Fibroblast of lung (primary cell): ENCODE results near the gene CES2. TPM values are rescaled to one million over a fixed set of nuclear protein-coding genes. Genes with fewer than 3 reads are reported as not detected.

ENCODE experiments used
- DNase-seq, 2 donors: peaks; one replicate each; pipeline versions ENCODE4 v3.0.0 to v3.0.0-alpha.2; 2010; ENCODE audit warnings: low read depth in 2 of 2
- H2AFZ ChIP-seq: 2 replicates; pipeline ENCODE4 v1.5.1; 2012; ENCODE audit warnings: low read length, control low read depth, inconsistent platforms
- H3K27ac ChIP-seq: 2 replicates; pipeline ENCODE4 v1.5.1; 2011; ENCODE audit warnings: low read length, control low read depth; ENCODE audit not compliant: insufficient read depth
- H3K27me3 ChIP-seq: 2 replicates; pipeline ENCODE4 v1.5.1; 2011; ENCODE audit warnings: mild to moderate bottlenecking, low read length; ENCODE audit not compliant: control insufficient read depth, insufficient read depth
- H3K36me3 ChIP-seq: 2 replicates; pipeline ENCODE4 v1.5.1; 2011; ENCODE audit warnings: low read length; ENCODE audit not compliant: control insufficient read depth, insufficient read depth
- H3K4me1 ChIP-seq: 2 replicates; pipeline ENCODE4 v1.5.1; 2011; ENCODE audit warnings: low read length; ENCODE audit not compliant: control insufficient read depth, insufficient read depth; ENCODE audit errors: extremely low read depth
- H3K4me2 ChIP-seq: 2 replicates; pipeline ENCODE4 v1.5.1; 2011; ENCODE audit warnings: low read length, control low read depth; ENCODE audit not compliant: insufficient read depth; ENCODE audit errors: extremely low read depth
- H3K4me3 ChIP-seq, 4 experiments: fragments of 200-600 bp in 1 of 4; sonication (generic) in 1 of 4; replicated peaks in 1 of 4; 2 replicates each; pipeline ENCODE4 v1.5.1; 2011 to 2016; ENCODE audit warnings: low read length in 4 of 4, low read depth in 3 of 4, mild to moderate bottlenecking in 3 of 4, control low read depth in 2 of 4, inconsistent platforms in 1 of 4, mixed read lengths in 1 of 4; ENCODE audit not compliant: insufficient read depth in 1 of 4; ENCODE audit errors: control extremely low read depth in 1 of 4
- H3K79me2 ChIP-seq: 2 replicates; pipeline ENCODE4 v1.5.1; 2012; ENCODE audit warnings: mild to moderate bottlenecking, low read length, inconsistent platforms; ENCODE audit not compliant: control insufficient read depth, insufficient read depth
- H3K9ac ChIP-seq: 2 replicates; pipeline ENCODE4 v1.5.1; 2011; ENCODE audit warnings: mild to moderate bottlenecking, low read length, control low read depth; ENCODE audit not compliant: insufficient read depth
- H3K9me3 ChIP-seq: 2 replicates; pipeline ENCODE4 v1.5.1; 2012; ENCODE audit warnings: low read depth, low read length; ENCODE audit not compliant: control insufficient read depth, insufficient read depth
- H4K20me1 ChIP-seq: 2 replicates; pipeline ENCODE4 v1.5.1; 2011; ENCODE audit warnings: low read length; ENCODE audit not compliant: control insufficient read depth, insufficient read depth; ENCODE audit errors: extremely low read depth
- EZH2 ChIP-seq: IDR thresholded peaks from 2 replicates; pipeline ENCODE4 v1.5.1; 2012; ENCODE audit warnings: low read length, control low read depth, mild to moderate bottlenecking; ENCODE audit errors: missing control alignments
- polyA plus RNA-seq, 2 donors: library from polyadenylated mRNA; depleted of rRNA in 1 of 2; stranded (reverse) in 1 of 2; unstranded in 1 of 2; fragments of >200 nt; gene quantifications; 2 replicates each; pipeline ENCODE4 v1.2.1, GENCODE V29; 2011 to 2012; ENCODE audit warnings: missing spikeins in 1 of 2
- total RNA-seq: library from RNA; depleted of rRNA; stranded (reverse); fragments of >200 nt; gene quantifications from 2 replicates; pipeline ENCODE4 v1.2.1, GENCODE V29; 2014
- TF ChIP-seq, protein P1 (sequence below), 2 donors: IDR thresholded peaks in 1 of 2; conservative IDR thresholded peaks in 1 of 2; 1 replicate in 1 of 2; 2 replicates in 1 of 2; pipeline ENCODE4 v1.5.1; 2011 to 2012; ENCODE audit warnings: low read length in 2 of 2, control low read depth in 1 of 2, inconsistent platforms in 1 of 2, low read depth in 1 of 2, mild to moderate bottlenecking in 1 of 2

CES2 gene
- total and polyA plus RNA-seq, 2 donors (not counting 1 experiment from before 2014, with no cell fraction given), result 22.9 to 47.6 TPM

DNA sequence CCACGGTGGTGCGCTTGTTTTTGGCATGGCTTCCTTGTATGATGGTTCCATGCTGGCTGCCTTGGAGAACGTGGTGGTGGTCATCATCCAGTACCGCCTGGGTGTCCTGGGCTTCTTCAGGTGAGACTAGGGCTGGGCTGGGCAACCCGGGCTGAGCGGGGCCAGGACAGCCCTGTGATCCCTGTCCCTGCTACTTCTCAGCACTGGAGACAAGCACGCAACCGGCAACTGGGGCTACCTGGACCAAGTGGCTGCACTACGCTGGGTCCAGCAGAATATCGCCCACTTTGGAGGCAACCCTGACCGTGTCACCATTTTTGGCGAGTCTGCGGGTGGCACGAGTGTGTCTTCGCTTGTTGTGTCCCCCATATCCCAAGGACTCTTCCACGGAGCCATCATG, 4.9 kb downstream of the CES2 start:
- H3K9ac ChIP-seq, result no peak overlapping the region
- TF ChIP-seq, protein P1, sequence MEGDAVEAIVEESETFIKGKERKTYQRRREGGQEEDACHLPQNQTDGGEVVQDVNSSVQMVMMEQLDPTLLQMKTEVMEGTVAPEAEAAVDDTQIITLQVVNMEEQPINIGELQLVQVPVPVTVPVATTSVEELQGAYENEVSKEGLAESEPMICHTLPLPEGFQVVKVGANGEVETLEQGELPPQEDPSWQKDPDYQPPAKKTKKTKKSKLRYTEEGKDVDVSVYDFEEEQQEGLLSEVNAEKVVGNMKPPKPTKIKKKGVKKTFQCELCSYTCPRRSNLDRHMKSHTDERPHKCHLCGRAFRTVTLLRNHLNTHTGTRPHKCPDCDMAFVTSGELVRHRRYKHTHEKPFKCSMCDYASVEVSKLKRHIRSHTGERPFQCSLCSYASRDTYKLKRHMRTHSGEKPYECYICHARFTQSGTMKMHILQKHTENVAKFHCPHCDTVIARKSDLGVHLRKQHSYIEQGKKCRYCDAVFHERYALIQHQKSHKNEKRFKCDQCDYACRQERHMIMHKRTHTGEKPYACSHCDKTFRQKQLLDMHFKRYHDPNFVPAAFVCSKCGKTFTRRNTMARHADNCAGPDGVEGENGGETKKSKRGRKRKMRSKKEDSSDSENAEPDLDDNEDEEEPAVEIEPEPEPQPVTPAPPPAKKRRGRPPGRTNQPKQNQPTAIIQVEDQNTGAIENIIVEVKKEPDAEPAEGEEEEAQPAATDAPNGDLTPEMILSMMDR (conservative IDR thresholded peaks at IDR 0.05 in 1 of 2, IDR thresholded peaks at IDR 0.05 in 1 of 2; ENCODE audit: low read depth in 1 of 2, low read length in 2 of 2), result no peak
- no peak for TF ChIP-seq EZH2
- H4K20me1 ChIP-seq, result no peaks in the 10 kb centered on the region
- no peak overlapping the region for H2AFZ ChIP-seq
- H3K4me3 ChIP-seq, result no peak overlapping the region
- peaks cover 6% of the 10 kb centered on the region for H3K4me1 ChIP-seq
- H3K27me3 ChIP-seq, result no peaks in the 10 kb centered on the region
- no peaks in the 10 kb centered on the region for H3K9me3 ChIP-seq
- no peak for DNase-seq
- no peak overlapping the region for H3K4me2 ChIP-seq
- H3K27ac ChIP-seq, result no peak overlapping the region
- peaks cover 24% of the 10 kb centered on the region for H3K36me3 ChIP-seq
- peaks cover 17% of the 10 kb centered on the region for H3K79me2 ChIP-seq

DNA sequence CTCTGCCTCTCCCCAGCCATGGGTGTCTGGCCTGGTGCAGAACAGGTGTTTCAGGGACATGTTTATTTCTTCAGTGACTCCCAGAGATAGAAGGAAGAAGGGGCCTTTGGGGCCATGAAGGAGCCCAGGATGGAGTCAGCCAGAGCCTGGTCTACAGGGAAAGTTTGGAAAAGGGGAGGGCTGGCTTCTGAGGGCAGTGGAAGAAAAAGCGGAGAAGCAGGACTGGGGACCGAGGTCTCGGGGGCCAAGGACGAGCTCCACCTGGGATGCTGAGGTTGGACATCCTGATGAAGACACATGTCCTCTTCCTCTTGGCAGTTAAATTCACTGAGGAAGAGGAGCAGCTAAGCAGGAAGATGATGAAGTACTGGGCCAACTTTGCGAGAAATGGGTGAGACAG, 7.7 kb downstream of the CES2 start:
- no peak for DNase-seq
- no peak overlapping the region for H3K27ac ChIP-seq
- H3K9me3 ChIP-seq, result no peaks in the 10 kb centered on the region
- H3K27me3 ChIP-seq, result no peaks in the 10 kb centered on the region
- H3K4me1 ChIP-seq, result no peaks in the 10 kb centered on the region
- no peaks in the 10 kb centered on the region for H4K20me1 ChIP-seq
- peaks cover 21% of the 10 kb centered on the region for H3K36me3 ChIP-seq
- no peak overlapping the region for H2AFZ ChIP-seq
- H3K9ac ChIP-seq, result no peak overlapping the region
- no peak overlapping the region for H3K4me3 ChIP-seq
- H3K4me2 ChIP-seq, result no peak overlapping the region
- no peaks in the 10 kb centered on the region for H3K79me2 ChIP-seq
- no peak for TF ChIP-seq EZH2
- TF ChIP-seq, protein P1 (conservative IDR thresholded peaks at IDR 0.05 in 1 of 2, IDR thresholded peaks at IDR 0.05 in 1 of 2; ENCODE audit: low read depth in 1 of 2, low read length in 2 of 2), result no peak

DNA sequence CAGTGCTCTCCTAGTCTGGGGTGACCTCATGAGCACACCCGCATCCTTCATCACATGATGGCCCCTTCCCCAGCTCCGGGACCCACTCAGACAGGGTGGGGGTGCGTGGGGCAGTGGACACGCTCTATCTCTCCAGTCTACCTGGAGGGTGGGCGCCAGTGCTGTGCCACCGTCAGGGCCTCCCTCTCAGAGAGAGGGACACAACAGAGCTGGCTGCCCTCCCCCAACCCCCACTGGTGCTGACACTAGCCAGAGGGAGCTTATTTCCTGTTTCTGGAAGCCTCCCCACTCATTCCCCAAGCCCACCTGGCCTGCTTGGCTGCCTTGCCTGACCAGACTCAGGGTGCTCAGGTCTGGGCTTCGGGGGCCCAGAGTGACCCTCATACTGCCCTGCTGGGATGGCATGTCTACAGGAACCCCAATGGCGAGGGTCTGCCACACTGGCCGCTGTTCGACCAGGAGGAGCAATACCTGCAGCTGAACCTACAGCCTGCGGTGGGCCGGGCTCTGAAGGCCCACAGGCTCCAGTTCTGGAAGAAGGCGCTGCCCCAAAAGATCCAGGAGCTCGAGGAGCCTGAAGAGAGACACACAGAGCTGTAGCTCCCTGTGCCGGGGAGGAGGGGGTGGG, 8.2 kb downstream of the CES2 start:
- peaks cover 21% of the 10 kb centered on the region for H3K36me3 ChIP-seq
- H3K4me3 ChIP-seq, result no peak overlapping the region
- TF ChIP-seq, protein P1 (conservative IDR thresholded peaks at IDR 0.05 in 1 of 2, IDR thresholded peaks at IDR 0.05 in 1 of 2; ENCODE audit: low read depth in 1 of 2, low read length in 2 of 2), result no peak
- DNase-seq, result no peak
- H3K9ac ChIP-seq, result no peak overlapping the region
- no peaks in the 10 kb centered on the region for H4K20me1 ChIP-seq
- H2AFZ ChIP-seq, result no peak overlapping the region
- no peaks in the 10 kb centered on the region for H3K4me1 ChIP-seq
- no peaks in the 10 kb centered on the region for H3K79me2 ChIP-seq
- H3K27me3 ChIP-seq, result peaks cover under 1% of the 10 kb centered on the region
- H3K4me2 ChIP-seq, result no peak overlapping the region
- no peak overlapping the region for H3K27ac ChIP-seq
- H3K9me3 ChIP-seq, result no peaks in the 10 kb centered on the region
